K562 (cell line): ENCODE measurements around the gene CLIP1. TPM values are rescaled to one million over a fixed set of nuclear protein-coding genes. Genes with fewer than 3 reads are reported as not detected.

Experiments used
- CAMTA2 ChIP-seq: fragments of 250-450 bp; sonication (Bioruptor Pico); conservative IDR thresholded peaks from 2 replicates; pipeline ENCODE4 v1.5.1; 2022
- CBX1 ChIP-seq: sonication (generic); IDR thresholded peaks from 2 replicates; pipeline ENCODE4 v1.6.1; 2016; ENCODE audit warnings: antibody characterized with exemption, low read depth, mild to moderate bottlenecking
- CLOCK ChIP-seq: fragments of 250-450 bp; sonication (Bioruptor Pico); IDR thresholded peaks from 2 replicates; pipeline ENCODE4 v1.4.0; 2020; ENCODE audit warnings: mild to moderate bottlenecking, moderate library complexity, borderline replicate concordance
- CREB3L1 ChIP-seq: fragments of 450-650 bp; IDR thresholded peaks from 2 replicates; pipeline ENCODE4 v1.6.1; 2014; ENCODE audit warnings: low read depth, mild to moderate bottlenecking, moderate library complexity, borderline replicate concordance
- ESRRA ChIP-seq: fragments of 450-650 bp; IDR thresholded peaks from 2 replicates; pipeline ENCODE4 v1.6.1; 2014; ENCODE audit warnings: low read depth, mild to moderate bottlenecking, moderate library complexity, borderline replicate concordance
- FOXM1 ChIP-seq, 2 experiments: fragments of 450-650 bp in 1 of 2; sonication (generic) in 1 of 2; formaldehyde crosslinking in 1 of 2; IDR thresholded peaks; 2 replicates each; pipeline versions ENCODE4 v1.6.1 to v1.9.0; 2017 to 2022; ENCODE audit warnings: low read depth in 2 of 2, mild to moderate bottlenecking in 2 of 2, missing genetic modification reagents in 1 of 2, moderate library complexity in 1 of 2
- HLTF ChIP-seq: fragments of 450-650 bp; IDR thresholded peaks from 2 replicates; pipeline ENCODE4 v1.6.1; 2016
- MYBL2 ChIP-seq, 2 experiments: fragments of 450-650 bp in 1 of 2; sonication (generic) in 1 of 2; formaldehyde crosslinking in 1 of 2; IDR thresholded peaks; 2 replicates each; pipeline versions ENCODE4 v1.6.1 to v1.8.1; 2017 to 2022; ENCODE audit warnings: borderline replicate concordance in 1 of 2, inconsistent platforms in 1 of 2, low read depth in 1 of 2, mild to moderate bottlenecking in 1 of 2, missing genetic modification reagents in 1 of 2, moderate library complexity in 1 of 2
- NFIX ChIP-seq: fragments of 250-450 bp; sonication (Bioruptor Pico); IDR thresholded peaks from 2 replicates; pipeline ENCODE4 v1.4.0; 2020; ENCODE audit warnings: low read depth, mild to moderate bottlenecking, moderate library complexity
- POLR2AphosphoS2 ChIP-seq: IDR thresholded peaks from 2 replicates; pipeline ENCODE4 v1.6.1; 2012; ENCODE audit warnings: low read length, improper control_type of control experiment
- SIX5 ChIP-seq, 2 experiments: IDR thresholded peaks; 2 replicates each; pipeline ENCODE4 v1.6.1; 2011; ENCODE audit warnings: low read length in 2 of 2, borderline replicate concordance in 1 of 2, low read depth in 1 of 2, mild to moderate bottlenecking in 1 of 2, moderate library complexity in 1 of 2; ENCODE audit not compliant: insufficient read depth in 1 of 2
- SNIP1 ChIP-seq: fragments of 450-650 bp; IDR thresholded peaks from 2 replicates; pipeline ENCODE4 v1.7.1; 2017; ENCODE audit warnings: low read depth, mild to moderate bottlenecking
- STAG1 ChIP-seq: sonication (generic); formaldehyde crosslinking; IDR thresholded peaks from 2 replicates; pipeline ENCODE4 v1.5.0; 2020; ENCODE audit warnings: missing genetic modification reagents, borderline replicate concordance
- TAF7 ChIP-seq: fragments of 450-650 bp; IDR thresholded peaks from 2 replicates; pipeline ENCODE4 v1.6.1; 2016; ENCODE audit warnings: missing genetic modification characterization, missing compliant biosample characterization
- ZC3H11A ChIP-seq: IDR thresholded peaks from 2 replicates; pipeline ENCODE4 v1.6.1; 2012; ENCODE audit warnings: low read depth, low read length, improper control_type of control experiment
- ZEB2 ChIP-seq: fragments of 450-650 bp; IDR thresholded peaks from 2 replicates; pipeline ENCODE4 v1.6.1; 2016
- ZKSCAN1 ChIP-seq: fragments of 150-350 bp; IDR thresholded peaks from 2 replicates; pipeline ENCODE4 v1.6.1; 2016; ENCODE audit warnings: low read depth, low read length
- ZNF217 ChIP-seq: sonication (generic); formaldehyde crosslinking; IDR thresholded peaks from 2 replicates; pipeline ENCODE4 v1.8.0; 2022; ENCODE audit warnings: mild to moderate bottlenecking, missing genetic modification reagents
- ZNF24 ChIP-seq: fragments of 450-650 bp; IDR thresholded peaks from 2 replicates; pipeline ENCODE4 v1.6.1; 2016
- ZNF395 ChIP-seq: fragments of 200-800 bp; sonication (Bioruptor generic); IDR thresholded peaks from 2 replicates; pipeline ENCODE4 v1.6.1; 2017; ENCODE audit warnings: missing genetic modification characterization, missing compliant biosample characterization
- ZNF830 ChIP-seq: fragments of 250-450 bp; sonication (Bioruptor Pico); IDR thresholded peaks from 2 replicates; pipeline ENCODE4 v1.5.0; 2021; ENCODE audit warnings: mild to moderate bottlenecking
- polyA plus RNA-seq, 8 experiments: library from polyadenylated mRNA; depleted of rRNA in 4 of 8; stranded (reverse) in 5 of 8; unstranded in 3 of 8; fragments of >200 nt; fragmentation: Nextera tagmentation in 2 of 8; fragmentation: Illumina TruSeq in 1 of 8; extraction: Ambion mirVana in 2 of 8; extraction: Trizol in 1 of 8; gene quantifications; 2 replicates each; pipeline versions ENCODE4 v1.2.1 to v1.2.3, GENCODE V29; 2011 to 2014; ENCODE audit warnings: inconsistent platforms in 1 of 8, missing spikeins in 1 of 8
- total RNA-seq, 7 experiments: library from RNA; depleted of rRNA in 6 of 7; stranded (reverse); fragments of >200 nt in 6 of 7; fragmentation: Illumina TruSeq in 2 of 7; extraction: Trizol in 2 of 7; gene quantifications; 2 replicates each; pipeline versions ENCODE4 v1.2.1 to v1.2.3, GENCODE V29; 2011 to 2021; ENCODE audit warnings: low replicate concordance in 1 of 7
- TF ChIP-seq, protein P1 (sequence below), 2 experiments: fragments of 450-650 bp in 1 of 2; sonication (generic) in 1 of 2; formaldehyde crosslinking; conservative IDR thresholded peaks; 2 replicates each; pipeline versions ENCODE4 v1.4.0 to v1.8.1; 2020 to 2022; ENCODE audit warnings: mild to moderate bottlenecking in 1 of 2, missing genetic modification reagents in 1 of 2

CLIP1 gene
- total and polyA plus RNA-seq, 9 of the 15 experiments (the other 6 are each of a cell fraction or from before 2014, with no cell fraction given): 5.8 to 33.9 (median 27.6) TPM

- no peak for TF ChIP-seq SNIP1
- TF ChIP-seq, protein P1, sequence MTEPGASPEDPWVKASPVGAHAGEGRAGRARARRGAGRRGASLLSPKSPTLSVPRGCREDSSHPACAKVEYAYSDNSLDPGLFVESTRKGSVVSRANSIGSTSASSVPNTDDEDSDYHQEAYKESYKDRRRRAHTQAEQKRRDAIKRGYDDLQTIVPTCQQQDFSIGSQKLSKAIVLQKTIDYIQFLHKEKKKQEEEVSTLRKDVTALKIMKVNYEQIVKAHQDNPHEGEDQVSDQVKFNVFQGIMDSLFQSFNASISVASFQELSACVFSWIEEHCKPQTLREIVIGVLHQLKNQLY (CRISPR knock-in tag; conservative IDR thresholded peaks at IDR 0.05): peak in 1 of 2 experiments; percentile 95; a peak in 2 of 4 replicates
- TF ChIP-seq CBX1: 0 out of 2 replicates have a peak, but pooled peaks have one; percentile 43
- no peak for TF ChIP-seq ZNF830 (CRISPR knock-in tag)
- peak; percentile 77; the same call in 1 of the 2 replicates for TF ChIP-seq STAG1
- no peak for TF ChIP-seq NFIX
- no peak for TF ChIP-seq ZNF395 (CRISPR knock-in tag)
- no peak for TF ChIP-seq TAF7
- TF ChIP-seq ZNF217 (CRISPR knock-in tag): no peak
- no peak for TF ChIP-seq ZEB2
- TF ChIP-seq ZC3H11A: no peak
- peak; percentile 48; the same call in 1 of the 2 replicates for TF ChIP-seq HLTF
- peak; percentile 54; the same call in 1 of the 2 replicates for TF ChIP-seq CREB3L1
- no peak for TF ChIP-seq FOXM1 (IDR thresholded peaks at IDR 0.05; ENCODE audit: low read depth)
- peak; percentile 94 for TF ChIP-seq FOXM1 (CRISPR knock-in tag; IDR thresholded peaks at IDR 0.05; ENCODE audit: low read depth)
- TF ChIP-seq ZNF24: peak; percentile 60
- TF ChIP-seq MYBL2 (IDR thresholded peaks at IDR 0.05; ENCODE audit: low read depth): no peak
- TF ChIP-seq MYBL2 (CRISPR knock-in tag; IDR thresholded peaks at IDR 0.05; ENCODE audit: borderline replicate concordance): peak; percentile 67; the same call in 1 of the 2 replicates
- no peak for TF ChIP-seq POLR2AphosphoS2
- no peak for TF ChIP-seq ZKSCAN1
- TF ChIP-seq ESRRA: no peak
- no peak for TF ChIP-seq CLOCK (CRISPR knock-in tag)
- no peak for TF ChIP-seq SIX5 (IDR thresholded peaks at IDR 0.05; ENCODE audit: borderline replicate concordance in 1 of 2, insufficient read depth in 1 of 2, low read depth in 1 of 2, low read length in 2 of 2)
- no peak for TF ChIP-seq CAMTA2
Measured at GRCh38 chr12:122226366-122227125, 195.9 kb downstream of the CLIP1 start (continued).
